A673 (cell line): ENCODE measurements around the gene B3GALNT1.

ENCODE experiments used
- CTCF ChIP-seq: fragments of 300-800, 200-600 bp; sonication (generic); conservative IDR thresholded peaks from 2 replicates; pipeline ENCODE4 v1.5.1; 2017; ENCODE audit warnings: low read depth, mild to moderate bottlenecking, antibody characterized with exemption, low read length, moderate library complexity, mixed read lengths
- EZH2 ChIP-seq: fragments of 200-600 bp; sonication (generic); IDR thresholded peaks from 2 replicates; pipeline ENCODE4 v1.6.1; 2017; ENCODE audit warnings: borderline replicate concordance, low read depth, mild to moderate bottlenecking, mixed read lengths, antibody characterized with exemption, low read length; ENCODE audit not compliant: poor library complexity, severe bottlenecking

DNA sequence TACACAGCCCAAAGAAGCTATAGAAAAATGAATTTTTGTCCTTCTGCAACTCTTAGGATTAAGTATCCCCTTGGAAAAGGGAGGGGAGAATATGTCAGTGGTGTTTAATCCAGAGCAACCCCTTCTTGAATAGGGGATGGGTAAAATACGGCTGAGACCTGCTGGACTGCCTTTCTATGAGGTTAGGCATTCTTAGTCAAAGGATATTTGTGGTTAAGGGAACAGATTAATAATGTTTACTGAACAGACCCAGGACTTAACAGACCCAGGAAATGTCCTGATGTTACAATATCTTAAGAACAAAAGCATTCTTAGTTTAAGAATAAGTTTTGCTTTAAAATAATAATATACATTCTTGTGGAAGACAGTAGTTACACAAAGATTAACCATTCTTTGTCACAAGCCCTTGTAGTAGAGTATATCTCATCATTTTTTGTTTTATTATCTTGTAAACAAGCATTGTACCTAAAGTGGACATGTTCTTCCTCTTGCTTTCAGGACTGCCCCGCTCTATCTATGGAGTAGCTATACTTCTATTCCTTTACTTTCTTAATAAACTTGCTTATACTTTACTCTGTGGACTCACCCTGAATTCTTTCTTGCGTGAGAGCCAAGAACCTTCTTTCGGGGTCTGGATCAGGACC lies 43.8 kb upstream of the B3GALNT1 start:
- TF ChIP-seq CTCF (no peak), EZH2 (no peak)
